ENCODE measurements around the gene P2RY6.

- TF ChIP-seq CREB1 (IDR thresholded peaks at IDR 0.05; ENCODE audit: low read depth) (no peak), YY1 (IDR thresholded peaks at IDR 0.05; ENCODE audit: low read depth) (no peak), FOXM1 (IDR thresholded peaks at IDR 0.05; ENCODE audit: borderline replicate concordance, low read depth) (no peak), EGR1 (IDR thresholded peaks at IDR 0.05) (no peak), NFIC (IDR thresholded peaks at IDR 0.05) (no peak)
- TF ChIP-seq, protein P1, sequence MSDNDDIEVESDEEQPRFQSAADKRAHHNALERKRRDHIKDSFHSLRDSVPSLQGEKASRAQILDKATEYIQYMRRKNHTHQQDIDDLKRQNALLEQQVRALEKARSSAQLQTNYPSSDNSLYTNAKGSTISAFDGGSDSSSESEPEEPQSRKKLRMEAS (IDR thresholded peaks at IDR 0.05), result no peak
Measured at GRCh38 chr11:73306069-73306841, 34.1 kb downstream of the P2RY6 start.

All from Ishikawa (cell line).